HepG2 (cell line): ENCODE results near the gene SGCD. TPM values are rescaled to one million over a fixed set of nuclear protein-coding genes. Genes with fewer than 3 reads are reported as not detected.

Experiments
- ATAC-seq: fragments of 200-7000 bp; cut with Tn5 transposase; 3 replicates; pipeline ENCODE4 v1.9.1; 2020; ENCODE audit warnings: mild to moderate bottlenecking, moderate library complexity
- BruUV-seq: library from RNA; stranded (reverse); fragments of 400-500 nt; replicated peaks from 2 replicates; lab custom pipeline; 2021; lab: Mats Ljungman, UMichigan
- CTCF ChIA-PET: fragments of 300-600 bp; formaldehyde crosslinking; extraction: SDS; loops from one replicate; lab custom pipeline; 2021; ENCODE audit warnings: low total read pairs, inconsistent platforms, low intra/inter-chr PET ratio; lab: Yijun Ruan, JAX
- POLR2A ChIA-PET: fragments of 350-600 bp; sonication (Branson Sonifier 250); formaldehyde crosslinking; loops from one replicate; lab custom pipeline; 2020; ENCODE audit warnings: antibody characterized with exemption, inconsistent platforms; lab: Yijun Ruan, JAX
- DNase-seq: peaks from one replicate; pipeline ENCODE4 v3.0.0-alpha.2; 2015; ENCODE audit warnings: low spot score
- FAIRE-seq: peaks from 3 replicates; lab custom pipeline; 2011; peaks lifted over from hg19 to GRCh38; lab: Jason Lieb, UNC
- H2AFZ ChIP-seq: one replicate; pipeline ENCODE4 v1.6.1; 2011; ENCODE audit warnings: low read length, inconsistent platforms
- H3K27ac ChIP-seq: fragments of 300-600 bp; 3 replicates; pipeline ENCODE4 v1.8.0; 2011; ENCODE audit warnings: mixed run types, mild to moderate bottlenecking, mixed read lengths, low read length, inconsistent platforms; ENCODE audit not compliant: insufficient read depth; ENCODE audit errors: extremely low read length
- H3K27me3 ChIP-seq, 2 experiments: fragments of 200-600 bp in 1 of 2; 2 replicates in 1 of 2; 3 replicates in 1 of 2; pipeline versions ENCODE4 v1.6.0 to v1.8.0; 2011; ENCODE audit warnings: low read length in 2 of 2, mild to moderate bottlenecking in 2 of 2, moderate library complexity in 2 of 2, inconsistent platforms in 1 of 2; ENCODE audit not compliant: insufficient read depth in 2 of 2, control insufficient read depth in 1 of 2
- H3K36me3 ChIP-seq, 2 experiments: fragments of 200-600 bp in 1 of 2; replicated peaks in 1 of 2; 2 replicates in 1 of 2; 3 replicates in 1 of 2; pipeline versions ENCODE4 v1.5.1 to v1.8.0; 2011; ENCODE audit warnings: low read length in 2 of 2, inconsistent platforms in 1 of 2; ENCODE audit not compliant: insufficient read depth in 2 of 2, control insufficient read depth in 1 of 2
- H3K4me1 ChIP-seq: 2 replicates; pipeline ENCODE4 v1.5.1; 2012; ENCODE audit warnings: low read length, inconsistent platforms; ENCODE audit not compliant: insufficient read depth
- H3K4me2 ChIP-seq: 2 replicates; pipeline ENCODE4 v1.6.0; 2011; ENCODE audit warnings: low read depth, low read length, inconsistent platforms
- H3K4me3 ChIP-seq, 3 experiments: fragments of 200-600 bp in 1 of 3; sonication (generic), shearing (Covaris generic) in 1 of 3; replicated peaks in 1 of 3; 2 replicates each; pipeline ENCODE4 v1.5.1; 2011 to 2016; ENCODE audit warnings: low read length in 3 of 3, inconsistent platforms in 2 of 3, low read depth in 2 of 3, mild to moderate bottlenecking in 2 of 3, control low read depth in 1 of 3, mixed read lengths in 1 of 3; ENCODE audit not compliant: insufficient read depth in 1 of 3
- H3K79me2 ChIP-seq: one replicate; pipeline ENCODE4 v1.6.1; 2011; ENCODE audit warnings: low read length, inconsistent platforms; ENCODE audit not compliant: insufficient read depth
- H3K9ac ChIP-seq: 2 replicates; pipeline ENCODE4 v1.6.0; 2011; ENCODE audit warnings: mild to moderate bottlenecking, low read depth, low read length, inconsistent platforms; ENCODE audit not compliant: insufficient read depth
- H3K9me3 ChIP-seq: 2 replicates; pipeline ENCODE4 v1.5.1; 2012; ENCODE audit warnings: mild to moderate bottlenecking, low read length
- H4K20me1 ChIP-seq: 2 replicates; pipeline ENCODE4 v1.6.0; 2011; ENCODE audit warnings: inconsistent platforms, mild to moderate bottlenecking, low read length, moderate library complexity; ENCODE audit not compliant: insufficient read depth
- CSRNP2 ChIP-seq: sonication (generic); formaldehyde crosslinking; conservative IDR thresholded peaks from 2 replicates; pipeline ENCODE4 v1.8.0; 2022; ENCODE audit warnings: low read depth, missing genetic modification reagents
- DNMT3B ChIP-seq: conservative IDR thresholded peaks from 2 replicates; pipeline ENCODE4 v1.6.1; 2016; ENCODE audit warnings: missing biosample characterization, control low read depth
- FIP1L1 ChIP-seq: fragments of 200-400 bp; formaldehyde crosslinking; IDR thresholded peaks from 2 replicates; pipeline ENCODE4 v1.6.1; 2018; ENCODE audit warnings: low read depth, mild to moderate bottlenecking, low read length, moderate library complexity, borderline replicate concordance; ENCODE audit not compliant: insufficient read depth
- FOXK1 ChIP-seq: sonication (generic); formaldehyde crosslinking; IDR thresholded peaks from 2 replicates; pipeline ENCODE4 v1.4.0; 2020; ENCODE audit warnings: low read depth, missing genetic modification reagents, borderline replicate concordance
- NFE2L2 ChIP-seq: fragments of 150-350 bp; IDR thresholded peaks from 2 replicates; pipeline ENCODE4 v1.6.1; 2014; ENCODE audit warnings: low read length
- RFXAP ChIP-seq: sonication (generic); formaldehyde crosslinking; IDR thresholded peaks from 2 replicates; pipeline ENCODE4 v1.4.0; 2020; ENCODE audit warnings: missing genetic modification reagents, borderline replicate concordance
- SAP130 ChIP-seq: IDR thresholded peaks from 2 replicates; pipeline ENCODE4 v1.6.1; 2016; ENCODE audit warnings: low read depth
- STAT6 ChIP-seq: sonication (generic); formaldehyde crosslinking; IDR thresholded peaks from 2 replicates; pipeline ENCODE4 v1.4.0; 2020; ENCODE audit warnings: missing genetic modification reagents, mild to moderate bottlenecking, borderline replicate concordance
- TRIM22 ChIP-seq: fragments of 450-650 bp; IDR thresholded peaks from 2 replicates; pipeline ENCODE4 v1.6.1; 2017
- ZNF292 ChIP-seq: sonication (generic); formaldehyde crosslinking; IDR thresholded peaks from 2 replicates; pipeline ENCODE4 v1.8.1; 2022; ENCODE audit warnings: mild to moderate bottlenecking, low read depth, missing genetic modification reagents, borderline replicate concordance
- ZNF451 ChIP-seq: sonication (generic); formaldehyde crosslinking; IDR thresholded peaks from 2 replicates; pipeline ENCODE4 v1.5.0; 2020; ENCODE audit warnings: mild to moderate bottlenecking, missing genetic modification reagents
- ZNF687 ChIP-seq: sonication (generic); formaldehyde crosslinking; IDR thresholded peaks from 2 replicates; pipeline ENCODE4 v1.5.1; 2020; ENCODE audit warnings: mild to moderate bottlenecking, missing genetic modification reagents, moderate library complexity
- WGBS: methylation state at CpG from one replicate; pipeline ENCODE4 v1.1.6; 2017; ENCODE audit warnings: low lambda C conversion rate; 5-methylcytosine and 5-hydroxymethylcytosine counted together
- in situ Hi-C: cut with HindIII; loops from 2 replicates; pipeline ENCODE4 v1.10.0; 2017; ENCODE audit warnings: low pct_unique_long_range_greater_than_20kb; ENCODE audit not compliant: extremely low pct_ligation_motif_present
- intact Hi-C: fragments of 100-400 bp; cut with micrococcal nuclease; formaldehyde crosslinking; loops from one replicate; pipeline ENCODE4 v1.10.0; 2022; ENCODE audit not compliant: unreplicated experiment
- polyA plus RNA-seq, 8 experiments: library from polyadenylated mRNA; depleted of rRNA in 3 of 8; stranded (reverse) in 7 of 8; unstranded in 1 of 8; fragments of >200 nt; fragmentation: Illumina TruSeq in 4 of 8; extraction: Trizol in 4 of 8; gene quantifications; 2 replicates each; pipeline versions ENCODE4 v1.2.1 to v1.2.3, GENCODE V29; 2011 to 2016; ENCODE audit warnings: low read depth in 4 of 8, missing spikeins in 1 of 8, mixed read lengths in 1 of 8; ENCODE audit not compliant: insufficient read depth in 1 of 8
- total RNA-seq, 5 experiments: library from RNA; depleted of rRNA; stranded (reverse); fragments of >200 nt; fragmentation: Illumina TruSeq; extraction: Trizol; gene quantifications; 2 replicates each; pipeline ENCODE4 v1.2.3, GENCODE V29; 2016; ENCODE audit warnings: low read depth in 1 of 5

Gene SGCD
- total and polyA plus RNA-seq, 2 of the 13 experiments (the other 11 are each of a cell fraction or from before 2014, with no cell fraction given), result not detected

- TF ChIP-seq TRIM22, result no peak
These were observed 27.6 kb downstream of the SGCD start (continued) for GRCh38 chr5:156354571-156354970.

- Histone ChIP-seq H3K9ac (no peak overlapping the region), H3K9me3 (no peaks in the 10 kb centered on the region), H3K4me2 (no peak overlapping the region), H3K79me2 (no peaks in the 10 kb centered on the region), H3K27ac (no peak overlapping the region), H2AFZ (no peak overlapping the region), H3K36me3 (no peaks in the 10 kb centered on the region), H3K4me3 (no peak overlapping the region), H4K20me1 (no peaks in the 10 kb centered on the region), H3K4me1 (no peaks in the 10 kb centered on the region), H3K27me3 (no peaks in the 10 kb centered on the region)
- no peak for DNase-seq
- ChIA-PET POLR2A (no interaction called here), CTCF (no interaction called here)
- no CpG with 5 or more reads among the region's 2 CpGs for WGBS
- no TSS peak for BruUV-seq
- ATAC-seq, result no peak
- no peak for FAIRE-seq
- intact Hi-C loops (loop anchor here (10.0 kb wide), 1 partner anchor 251 kb away; no protein-coding TSS in a partner anchor), in situ Hi-C loops (no loop called here)
- TF ChIP-seq ZNF451 (CRISPR knock-in tag), result no peak
- TF ChIP-seq DNMT3B, result no peak
- TF ChIP-seq CSRNP2 (CRISPR knock-in tag), result no peak
- TF ChIP-seq SAP130, result no peak
- no peak for TF ChIP-seq FIP1L1
- no peak for TF ChIP-seq ZNF292 (CRISPR knock-in tag)
- no peak for TF ChIP-seq ZNF687 (CRISPR knock-in tag)
- no peak for TF ChIP-seq FOXK1 (CRISPR knock-in tag)
- no peak for TF ChIP-seq RFXAP
- TF ChIP-seq STAT6 (CRISPR knock-in tag), result no peak
- no peak for TF ChIP-seq NFE2L2
These were observed 29.3 kb downstream of the SGCD start for GRCh38 chr5:156356238-156356637.
